Measurements from ENCODE around the gene KCTD11.
A peak's percentile ranks its signal among the peaks of the same experiment; 100 is the strongest.
"Not testable (repeated sequence)": the region's sequence is repeated elsewhere in the genome, so short reads cannot be mapped to it uniquely, and the experiment has no call there.

KCTD11 gene

DNA sequence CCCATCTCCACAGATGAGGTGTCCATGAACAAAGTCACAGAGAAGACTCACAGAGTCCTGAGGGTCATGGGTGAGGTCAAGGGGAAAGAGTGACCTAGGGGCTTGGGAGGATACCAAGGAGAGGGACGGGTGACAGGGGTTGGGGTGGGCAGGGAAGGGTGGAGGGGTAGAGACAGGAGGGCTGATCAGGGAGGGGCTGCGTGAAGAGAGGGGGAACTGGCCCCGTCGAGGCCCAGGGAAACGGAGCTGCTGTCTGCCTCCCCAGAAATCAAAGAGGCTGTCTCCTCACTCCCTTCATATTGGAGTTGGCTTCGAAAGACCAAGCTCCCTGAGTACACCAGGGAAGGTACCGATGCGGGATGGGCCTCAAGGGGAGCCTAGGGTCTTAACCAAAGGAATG is 3.6 kb downstream of the KCTD11 start:
- DNase-seq (ENCODE audit: low read depth): no peak
- H3K4me3 ChIP-seq (ENCODE audit: low read length): no peak overlapping the region
- TF ChIP-seq, protein P1, sequence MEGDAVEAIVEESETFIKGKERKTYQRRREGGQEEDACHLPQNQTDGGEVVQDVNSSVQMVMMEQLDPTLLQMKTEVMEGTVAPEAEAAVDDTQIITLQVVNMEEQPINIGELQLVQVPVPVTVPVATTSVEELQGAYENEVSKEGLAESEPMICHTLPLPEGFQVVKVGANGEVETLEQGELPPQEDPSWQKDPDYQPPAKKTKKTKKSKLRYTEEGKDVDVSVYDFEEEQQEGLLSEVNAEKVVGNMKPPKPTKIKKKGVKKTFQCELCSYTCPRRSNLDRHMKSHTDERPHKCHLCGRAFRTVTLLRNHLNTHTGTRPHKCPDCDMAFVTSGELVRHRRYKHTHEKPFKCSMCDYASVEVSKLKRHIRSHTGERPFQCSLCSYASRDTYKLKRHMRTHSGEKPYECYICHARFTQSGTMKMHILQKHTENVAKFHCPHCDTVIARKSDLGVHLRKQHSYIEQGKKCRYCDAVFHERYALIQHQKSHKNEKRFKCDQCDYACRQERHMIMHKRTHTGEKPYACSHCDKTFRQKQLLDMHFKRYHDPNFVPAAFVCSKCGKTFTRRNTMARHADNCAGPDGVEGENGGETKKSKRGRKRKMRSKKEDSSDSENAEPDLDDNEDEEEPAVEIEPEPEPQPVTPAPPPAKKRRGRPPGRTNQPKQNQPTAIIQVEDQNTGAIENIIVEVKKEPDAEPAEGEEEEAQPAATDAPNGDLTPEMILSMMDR (IDR thresholded peaks at IDR 0.05; ENCODE audit: insufficient read depth, low read depth, low read length, missing control alignments): no peak

GRCh38 chr17:7356072-7356549 is 4.1 kb downstream of the KCTD11 start:
- DNase-seq (ENCODE audit: low read depth): peak; percentile 90
- no peak overlapping the region for H3K4me3 ChIP-seq (ENCODE audit: low read length)
- TF ChIP-seq, protein P1 (IDR thresholded peaks at IDR 0.05; ENCODE audit: insufficient read depth, low read depth, low read length, missing control alignments): peak; percentile 88

- TF ChIP-seq, protein P1 (IDR thresholded peaks at IDR 0.05; ENCODE audit: insufficient read depth, low read depth, low read length, missing control alignments): no peak
- no peak overlapping the region for H3K4me3 ChIP-seq (ENCODE audit: low read length)
- DNase-seq (ENCODE audit: low read depth): no peak
These were observed 4.8 kb downstream of the KCTD11 start for GRCh38 chr17:7356756-7357155.

GRCh38 chr17:7357381-7357780 is 5.4 kb downstream of the KCTD11 start:
- no peak overlapping the region for H3K4me3 ChIP-seq (ENCODE audit: low read length)
- DNase-seq (ENCODE audit: low read depth): no peak
- TF ChIP-seq, protein P1 (IDR thresholded peaks at IDR 0.05; ENCODE audit: insufficient read depth, low read depth, low read length, missing control alignments): no peak

DNA sequence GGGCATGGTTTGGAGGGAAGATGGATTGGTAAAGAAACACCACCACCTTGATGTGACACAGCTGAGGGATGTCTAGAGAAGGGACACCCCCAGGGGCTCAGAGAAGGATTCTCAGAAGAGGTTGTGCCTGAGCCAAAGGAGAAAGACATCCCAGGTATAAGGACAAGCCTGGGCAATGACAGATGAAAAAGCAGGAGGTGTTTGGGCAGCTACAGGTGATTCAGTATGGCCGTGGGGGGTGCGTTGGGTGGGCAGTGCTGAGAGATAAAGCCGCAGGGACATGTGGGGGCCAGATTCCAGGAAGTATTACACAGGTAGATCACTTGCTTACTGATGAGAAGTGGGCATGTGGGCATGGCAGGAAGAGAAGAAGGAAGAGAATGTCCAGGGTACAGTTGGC is 9.9 kb downstream of the KCTD11 start:
- H3K4me3 ChIP-seq (ENCODE audit: low read length): no peak overlapping the region
- DNase-seq (ENCODE audit: low read depth): peak; percentile 92
- TF ChIP-seq, protein P1 (IDR thresholded peaks at IDR 0.05; ENCODE audit: insufficient read depth, low read depth, low read length, missing control alignments): no peak

- no peak overlapping the region for H3K4me3 ChIP-seq (ENCODE audit: low read length)
- DNase-seq (ENCODE audit: low read depth): peak; percentile 83
- TF ChIP-seq, protein P1 (IDR thresholded peaks at IDR 0.05; ENCODE audit: insufficient read depth, low read depth, low read length, missing control alignments): no peak
These were observed 11.3 kb downstream of the KCTD11 start for GRCh38 chr17:7363311-7363710.

GRCh38 chr17:7365963-7366362 is 14.0 kb downstream of the KCTD11 start:
- H3K4me3 ChIP-seq (ENCODE audit: low read length); DNase-seq (ENCODE audit: low read depth): not testable (repeated sequence)

Measured in epithelial cell of esophagus (primary cell).